DOHH2 (cell line): ENCODE data around the gene ZFX.

Source experiments
- CTCF ChIP-seq: fragments of 200-600 bp; sonication (generic); IDR thresholded peaks from one replicate; pipeline ENCODE4 v1.5.1; 2014; ENCODE audit warnings: antibody characterized with exemption, mild to moderate bottlenecking, low read depth, low read length; ENCODE audit not compliant: poor library complexity, severe bottlenecking
- EZH2phosphoT487 ChIP-seq: fragments of 200-600 bp; sonication (generic); IDR thresholded peaks from 2 replicates; pipeline ENCODE4 v1.6.1; 2017; ENCODE audit warnings: borderline replicate concordance, mild to moderate bottlenecking, antibody characterized with exemption, low read length, moderate library complexity, mixed read lengths

- TF ChIP-seq CTCF (no peak), EZH2phosphoT487 (no peak)
Observed at GRCh38 chrX:24113181-24113580, 36.3 kb upstream of the ZFX start.
